Endothelial cell of umbilical vein (primary cell): ENCODE results near the gene HSF2. TPM values are rescaled to one million over a fixed set of nuclear protein-coding genes. Genes with fewer than 3 reads are reported as not detected.

Experiments used
- BruUV-seq: library from RNA; stranded (reverse); fragments of 400-500 nt; replicated peaks from 2 replicates; lab custom pipeline; 2021; lab: Mats Ljungman, UMichigan
- CTCF ChIA-PET: fragments of 300-600, 350-600 bp; sonication (Branson Sonifier 250); formaldehyde crosslinking; loops from one replicate; lab custom pipeline; 2021; ENCODE audit warnings: antibody characterized with exemption, inconsistent platforms; lab: Charles Lee
- POLR2A ChIA-PET: fragments of 300-600, 350-600 bp; sonication (Branson Sonifier 250); formaldehyde crosslinking; loops from one replicate; lab custom pipeline; 2021; ENCODE audit warnings: antibody characterized with exemption, inconsistent platforms; lab: Charles Lee
- DNase-seq: peaks from one replicate; pipeline ENCODE4 v3.0.0-alpha.2; 2011; ENCODE audit warnings: low read depth, low spot score
- FAIRE-seq: peaks from 2 replicates; lab custom pipeline; 2011; peaks lifted over from hg19 to GRCh38; lab: Jason Lieb, UNC
- H2AFZ ChIP-seq: 2 replicates; pipeline ENCODE4 v1.6.0; 2012; ENCODE audit warnings: low read depth, low read length, control low read depth, inconsistent platforms
- H3K27ac ChIP-seq: 2 replicates; pipeline ENCODE4 v1.5.1; 2011; ENCODE audit warnings: low read depth, mild to moderate bottlenecking, control low read depth, low read length, moderate library complexity; ENCODE audit not compliant: insufficient read depth
- H3K27me3 ChIP-seq, 2 experiments: 2 replicates each; pipeline versions ENCODE4 v1.6.0 to v1.6.1; 2011; ENCODE audit warnings: low read length in 2 of 2, mixed read lengths in 1 of 2; ENCODE audit not compliant: control insufficient read depth in 2 of 2, insufficient read depth in 2 of 2
- H3K36me3 ChIP-seq, 2 experiments: 2 replicates in 1 of 2; 3 replicates in 1 of 2; pipeline ENCODE4 v1.5.1; 2011; ENCODE audit warnings: low read length in 2 of 2, mild to moderate bottlenecking in 1 of 2, moderate library complexity in 1 of 2; ENCODE audit not compliant: control insufficient read depth in 2 of 2, insufficient read depth in 2 of 2; ENCODE audit errors: extremely low read depth in 1 of 2
- H3K4me1 ChIP-seq: 3 replicates; pipeline ENCODE4 v1.5.1; 2011; ENCODE audit warnings: mild to moderate bottlenecking, low read length; ENCODE audit not compliant: control insufficient read depth, insufficient read depth; ENCODE audit errors: extremely low read depth
- H3K4me2 ChIP-seq: 2 replicates; pipeline ENCODE4 v1.6.1; 2011; ENCODE audit warnings: low read length, control low read depth, mixed read lengths; ENCODE audit not compliant: insufficient read depth
- H3K4me3 ChIP-seq, 3 experiments: fragments of 200-600 bp in 1 of 3; sonication (generic), shearing (Covaris generic) in 1 of 3; replicated peaks in 1 of 3; 2 replicates each; pipeline ENCODE4 v1.5.1; 2011 to 2016; ENCODE audit warnings: control low read depth in 3 of 3, low read length in 3 of 3, mild to moderate bottlenecking in 2 of 3, inconsistent platforms in 1 of 3, low read depth in 1 of 3, moderate library complexity in 1 of 3; ENCODE audit not compliant: insufficient read depth in 1 of 3
- H3K79me2 ChIP-seq: 2 replicates; pipeline ENCODE4 v1.6.0; 2012; ENCODE audit warnings: low read length, inconsistent platforms; ENCODE audit not compliant: control insufficient read depth, insufficient read depth
- H3K9ac ChIP-seq: replicated peaks from 2 replicates; pipeline ENCODE3; 2011; ENCODE audit warnings: low read length, control low read depth; ENCODE audit not compliant: insufficient read depth; ENCODE audit errors: extremely low read depth
- H3K9me1 ChIP-seq: replicated peaks from 3 replicates; pipeline ENCODE4 v1.6.0; 2011; ENCODE audit warnings: mild to moderate bottlenecking, low read length; ENCODE audit not compliant: control insufficient read depth, insufficient read depth; ENCODE audit errors: extremely low read depth
- H3K9me3 ChIP-seq: replicated peaks from 2 replicates; pipeline ENCODE4 v1.5.1; 2012; ENCODE audit warnings: low read length, inconsistent platforms; ENCODE audit not compliant: control insufficient read depth, insufficient read depth
- H4K20me1 ChIP-seq: replicated peaks from 2 replicates; pipeline ENCODE3; 2011; ENCODE audit warnings: mild to moderate bottlenecking, low read length; ENCODE audit not compliant: control insufficient read depth, insufficient read depth; ENCODE audit errors: extremely low read depth
- EZH2 ChIP-seq: IDR thresholded peaks from 2 replicates; pipeline ENCODE4 v1.6.1; 2012; ENCODE audit warnings: borderline replicate concordance, low read depth, mild to moderate bottlenecking, moderate library complexity, low read length, inconsistent platforms; ENCODE audit not compliant: severe bottlenecking
- FOS ChIP-seq: IDR thresholded peaks from 2 replicates; pipeline ENCODE4 v1.6.1; 2011; ENCODE audit warnings: mild to moderate bottlenecking, low read length, moderate library complexity, borderline replicate concordance; ENCODE audit not compliant: insufficient read depth
- GATA2 ChIP-seq: IDR thresholded peaks from 2 replicates; pipeline ENCODE4 v1.7.0; 2011; ENCODE audit warnings: low read depth, mild to moderate bottlenecking, moderate library complexity, mixed read lengths, low read length; ENCODE audit not compliant: insufficient read length, insufficient read depth
- JUN ChIP-seq: IDR thresholded peaks from 2 replicates; pipeline ENCODE4 v1.6.1; 2011; ENCODE audit warnings: borderline replicate concordance, low read depth; ENCODE audit not compliant: insufficient read length, insufficient read depth
- MYC ChIP-seq: IDR thresholded peaks from one replicate; pipeline ENCODE4 v1.6.1; 2011; ENCODE audit warnings: mild to moderate bottlenecking, low read depth, low read length
- POLR2A ChIP-seq: IDR thresholded peaks from 2 replicates; pipeline ENCODE4 v1.6.1; 2012; ENCODE audit warnings: low read depth, mild to moderate bottlenecking, control low read depth, low read length
- POLR2AphosphoS5 ChIP-seq: IDR thresholded peaks from 2 replicates; pipeline ENCODE4 v1.6.1; 2012; ENCODE audit warnings: low read depth, mild to moderate bottlenecking, control low read depth, low read length, moderate library complexity; ENCODE audit not compliant: insufficient read depth
- dilution Hi-C: fragments of 300-500 bp; cut with MboI; formaldehyde crosslinking; loops from one replicate; pipeline ENCODE4 v1.15.0; 2019; ENCODE audit warnings: low sequenced_read_pairs; ENCODE audit not compliant: extremely low pct_ligation_motif_present
- intact Hi-C: fragments of 100-400 bp; cut with micrococcal nuclease; formaldehyde crosslinking; loops from one replicate; pipeline ENCODE4 v1.10.0; 2022
- polyA plus RNA-seq, 4 experiments: library from polyadenylated mRNA; depleted of rRNA in 3 of 4; stranded (reverse) in 3 of 4; unstranded in 1 of 4; fragments of >200 nt; gene quantifications; 2 replicates each; pipeline versions ENCODE4 v1.2.1 to v1.2.3, GENCODE V29; 2011 to 2012; ENCODE audit warnings: missing spikeins in 1 of 4
- total RNA-seq: library from RNA; stranded (reverse); gene quantifications from 2 replicates; pipeline ENCODE4 v1.2.3, GENCODE V29; 2021
- TF ChIP-seq, protein P1 (sequence below), 2 donors: IDR thresholded peaks; 1 replicate in 1 of 2; 2 replicates in 1 of 2; pipeline ENCODE4 v1.5.1; 2011; ENCODE audit warnings: low read length in 2 of 2, mild to moderate bottlenecking in 2 of 2, moderate library complexity in 2 of 2, control low read depth in 1 of 2, inconsistent platforms in 1 of 2, low read depth in 1 of 2; ENCODE audit not compliant: insufficient read depth in 1 of 2; ENCODE audit errors: extremely low read depth in 1 of 2

The HSF2 gene
- total and polyA plus RNA-seq, 2 donors (not counting 3 experiments of a cell fraction or from before 2014, with no cell fraction given) = 8.0 to 13.3 TPM

DNA sequence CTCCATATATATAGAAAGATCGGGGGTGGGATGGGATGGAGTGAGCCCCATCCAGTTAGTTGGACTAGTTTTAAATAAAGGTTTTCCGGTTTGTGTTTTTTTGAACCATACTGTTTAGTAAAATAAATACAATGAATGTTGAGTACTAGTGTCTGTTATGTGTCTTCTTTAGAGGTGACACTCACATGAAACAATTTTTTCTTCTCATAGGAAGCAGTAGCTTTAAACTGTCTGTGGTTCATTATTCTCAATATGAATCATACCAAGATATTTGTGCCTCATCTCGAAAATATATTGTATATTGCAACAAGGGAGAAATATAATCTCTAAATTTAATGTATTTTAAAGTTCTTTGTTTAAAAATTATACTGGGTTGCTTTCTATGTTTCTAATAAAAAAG, 33.4 kb downstream of the HSF2 start:
- no peaks in the 10 kb centered on the region for H3K27me3 ChIP-seq
- dilution Hi-C loops = no loop called here
- no peaks in the 10 kb centered on the region for H4K20me1 ChIP-seq
- no peaks in the 10 kb centered on the region for H3K9me1 ChIP-seq
- H3K27ac ChIP-seq = no peak overlapping the region
- H3K4me1 ChIP-seq = no peaks in the 10 kb centered on the region
- intact Hi-C loops = no loop called here
- TF ChIP-seq POLR2AphosphoS5 = no peak
- no peak for TF ChIP-seq MYC
- no peak for TF ChIP-seq EZH2
- no peak for TF ChIP-seq POLR2A
- no peak for TF ChIP-seq FOS
- TF ChIP-seq, protein P1, sequence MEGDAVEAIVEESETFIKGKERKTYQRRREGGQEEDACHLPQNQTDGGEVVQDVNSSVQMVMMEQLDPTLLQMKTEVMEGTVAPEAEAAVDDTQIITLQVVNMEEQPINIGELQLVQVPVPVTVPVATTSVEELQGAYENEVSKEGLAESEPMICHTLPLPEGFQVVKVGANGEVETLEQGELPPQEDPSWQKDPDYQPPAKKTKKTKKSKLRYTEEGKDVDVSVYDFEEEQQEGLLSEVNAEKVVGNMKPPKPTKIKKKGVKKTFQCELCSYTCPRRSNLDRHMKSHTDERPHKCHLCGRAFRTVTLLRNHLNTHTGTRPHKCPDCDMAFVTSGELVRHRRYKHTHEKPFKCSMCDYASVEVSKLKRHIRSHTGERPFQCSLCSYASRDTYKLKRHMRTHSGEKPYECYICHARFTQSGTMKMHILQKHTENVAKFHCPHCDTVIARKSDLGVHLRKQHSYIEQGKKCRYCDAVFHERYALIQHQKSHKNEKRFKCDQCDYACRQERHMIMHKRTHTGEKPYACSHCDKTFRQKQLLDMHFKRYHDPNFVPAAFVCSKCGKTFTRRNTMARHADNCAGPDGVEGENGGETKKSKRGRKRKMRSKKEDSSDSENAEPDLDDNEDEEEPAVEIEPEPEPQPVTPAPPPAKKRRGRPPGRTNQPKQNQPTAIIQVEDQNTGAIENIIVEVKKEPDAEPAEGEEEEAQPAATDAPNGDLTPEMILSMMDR (IDR thresholded peaks at IDR 0.05; ENCODE audit: extremely low read depth in 1 of 2, insufficient read depth in 1 of 2, low read depth in 1 of 2, low read length in 2 of 2) = no peak
- TF ChIP-seq GATA2 = no peak
- TF ChIP-seq JUN = no peak
- no peaks in the 10 kb centered on the region for H3K9me3 ChIP-seq
- H3K36me3 ChIP-seq = peaks cover 3 to 6% of the 10 kb centered on the region in 2 experiments
- no TSS peak for BruUV-seq
- no peak overlapping the region for H2AFZ ChIP-seq
- FAIRE-seq (no peak), DNase-seq (no peak)
- H3K79me2 ChIP-seq = no peaks in the 10 kb centered on the region
- H3K4me2 ChIP-seq = no peak overlapping the region
- H3K9ac ChIP-seq = no peak overlapping the region
- ChIA-PET POLR2A (no interaction called here), CTCF (no interaction called here)
- no peak overlapping the region for H3K4me3 ChIP-seq
